IPS-18c (cell line): ENCODE data around the gene TARP.

Experiments used
- H3K4me3 ChIP-seq: 2 replicates; pipeline ENCODE4 v1.7.0; 2013; ENCODE audit warnings: low read depth, mild to moderate bottlenecking, low read length, moderate library complexity; ENCODE audit not compliant: insufficient read depth
- H3K9me3 ChIP-seq: one replicate; pipeline ENCODE4 v1.6.1; 2013; ENCODE audit warnings: mild to moderate bottlenecking, low read length, moderate library complexity; ENCODE audit not compliant: control insufficient read depth, insufficient read depth

The TARP gene

GRCh38 chr7:38306914-38307313, 33.5 kb upstream of the TARP start:
- Histone ChIP-seq H3K4me3 (no peak overlapping the region), H3K9me3 (no peaks in the 10 kb centered on the region)

GRCh38 chr7:38306171-38306570, 32.7 kb upstream of the TARP start:
- H3K9me3 ChIP-seq: no peaks in the 10 kb centered on the region

GRCh38 chr7:38303866-38304265, 30.4 kb upstream of the TARP start:
- H3K4me3 ChIP-seq: no peak overlapping the region
- no peaks in the 10 kb centered on the region for H3K9me3 ChIP-seq

More at GRCh38 chr7:38306171-38306570, 32.7 kb upstream of the TARP start:
- H3K4me3 ChIP-seq: no peak overlapping the region

GRCh38 chr7:38300175-38300574, 26.7 kb upstream of the TARP start:
- Histone ChIP-seq H3K9me3 (no peaks in the 10 kb centered on the region), H3K4me3 (no peak overlapping the region)

- Histone ChIP-seq H3K9me3 (no peaks in the 10 kb centered on the region), H3K4me3 (no peak overlapping the region)
Observed at GRCh38 chr7:38299275-38299931, 26.0 kb upstream of the TARP start.

- Histone ChIP-seq H3K4me3 (no peak overlapping the region), H3K9me3 (no peaks in the 10 kb centered on the region)
Observed at GRCh38 chr7:38296059-38296857, 22.8 kb upstream of the TARP start.

- H3K4me3 ChIP-seq: no peak overlapping the region
- no peaks in the 10 kb centered on the region for H3K9me3 ChIP-seq
Observed at GRCh38 chr7:38294926-38295325, 21.5 kb upstream of the TARP start.

- Histone ChIP-seq H3K4me3 (no peak overlapping the region), H3K9me3 (no peaks in the 10 kb centered on the region)
Observed at GRCh38 chr7:38292442-38292841, 19.0 kb upstream of the TARP start.

GRCh38 chr7:38291650-38292049, 18.2 kb upstream of the TARP start:
- Histone ChIP-seq H3K4me3 (no peak overlapping the region), H3K9me3 (no peaks in the 10 kb centered on the region)

- H3K9me3 ChIP-seq: no peaks in the 10 kb centered on the region
- H3K4me3 ChIP-seq: no peak overlapping the region
Observed at GRCh38 chr7:38291117-38291647, 17.7 kb upstream of the TARP start.

- Histone ChIP-seq H3K9me3 (peaks cover 2% of the 10 kb centered on the region), H3K4me3 (no peak overlapping the region)
Observed at GRCh38 chr7:38284553-38284952, 11.1 kb upstream of the TARP start.

- peaks cover 2% of the 10 kb centered on the region for H3K9me3 ChIP-seq
Observed at GRCh38 chr7:38283809-38284208, 10.4 kb upstream of the TARP start.

GRCh38 chr7:38283107-38283506, 9.7 kb upstream of the TARP start:
- H3K9me3 ChIP-seq: peaks cover 2% of the 10 kb centered on the region
- H3K4me3 ChIP-seq: no peak overlapping the region

More at GRCh38 chr7:38283809-38284208, 10.4 kb upstream of the TARP start:
- no peak overlapping the region for H3K4me3 ChIP-seq

GRCh38 chr7:38282081-38282480, 8.6 kb upstream of the TARP start:
- Histone ChIP-seq H3K4me3 (no peak overlapping the region), H3K9me3 (peaks cover 2% of the 10 kb centered on the region)

GRCh38 chr7:38281266-38281665, 7.8 kb upstream of the TARP start:
- H3K9me3 ChIP-seq: peaks cover 2% of the 10 kb centered on the region

GRCh38 chr7:38280707-38281106, 7.3 kb upstream of the TARP start:
- no peak overlapping the region for H3K4me3 ChIP-seq
- H3K9me3 ChIP-seq: peaks cover 2% of the 10 kb centered on the region

More at GRCh38 chr7:38281266-38281665, 7.8 kb upstream of the TARP start:
- no peak overlapping the region for H3K4me3 ChIP-seq

GRCh38 chr7:38280000-38280399, 6.6 kb upstream of the TARP start:
- peaks cover 2% of the 10 kb centered on the region for H3K9me3 ChIP-seq
- H3K4me3 ChIP-seq: no peak overlapping the region
